Fibroblast of skin of back (primary cell): ENCODE data around the gene PLOD2.
A peak's percentile ranks its signal among the peaks of the same experiment; 100 is the strongest.

ENCODE experiments used
- DNase-seq: peaks from one replicate; pipeline ENCODE4 v3.0.0-alpha.2; 2013

The PLOD2 gene

GRCh38 chr3:146165877-146166276, 4.9 kb upstream of the PLOD2 start:
- no peak for DNase-seq

DNA sequence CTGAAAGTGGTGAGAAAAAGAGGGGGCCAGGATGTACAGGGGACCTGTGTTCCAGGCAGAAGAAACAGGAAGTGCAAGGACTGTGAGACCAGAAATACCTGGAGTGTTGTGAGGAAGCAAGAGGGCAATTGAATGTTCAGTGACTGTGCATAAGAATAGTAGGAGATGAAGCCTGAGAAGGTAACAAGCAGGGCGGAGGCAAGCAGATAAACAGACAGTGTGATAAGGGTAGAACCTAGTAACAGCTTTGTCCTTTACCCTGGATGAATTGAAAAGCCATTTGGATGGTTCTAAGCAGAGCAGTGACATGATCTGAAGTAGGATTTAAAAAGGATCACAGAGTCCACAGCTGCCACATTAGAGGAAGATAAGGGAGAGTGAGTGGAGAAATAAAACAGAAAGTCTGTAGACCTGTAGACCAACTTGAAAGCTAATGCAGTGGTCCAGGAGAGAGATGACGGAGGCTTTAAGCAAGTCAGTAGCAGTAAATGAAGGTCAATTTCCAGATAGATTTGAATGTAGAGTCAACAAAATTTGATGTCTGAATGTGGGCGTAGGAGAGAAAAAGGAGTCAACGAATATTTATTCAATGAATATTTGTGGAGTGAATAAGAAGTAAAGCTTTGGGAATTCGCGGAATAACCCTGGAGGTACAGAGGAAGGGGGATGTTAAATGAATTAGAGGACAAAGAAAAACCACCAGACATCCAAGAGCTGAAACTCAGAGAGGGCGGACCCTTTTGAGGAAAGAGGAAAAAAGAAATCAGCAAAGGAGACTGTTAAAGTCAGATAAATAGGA, 4.2 kb upstream of the PLOD2 start:
- peak; percentile 89 for DNase-seq

- no peak for DNase-seq
Measured at GRCh38 chr3:146164506-146164905, 3.5 kb upstream of the PLOD2 start.

- no peak for DNase-seq
Measured at GRCh38 chr3:146164071-146164470, 3.1 kb upstream of the PLOD2 start.

DNA sequence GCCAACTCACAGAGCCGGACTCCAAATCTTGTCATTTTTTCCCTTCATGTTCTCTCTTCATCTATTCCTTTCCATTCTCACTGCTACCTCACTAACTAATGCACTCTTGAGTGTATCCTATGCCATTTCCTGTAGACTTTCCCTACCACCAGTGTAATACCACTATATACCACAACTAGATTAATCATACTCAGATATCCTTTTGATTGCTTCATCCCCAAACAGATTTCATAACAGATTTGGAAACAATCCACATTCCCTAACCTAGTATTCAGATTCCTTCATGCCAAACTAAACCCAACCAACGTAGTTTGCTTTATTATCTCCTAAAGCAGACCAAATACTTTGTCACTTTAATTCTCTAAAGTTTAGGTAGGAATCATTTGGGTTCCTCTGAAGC, 2.6 kb upstream of the PLOD2 start:
- peak; percentile 96 for DNase-seq

- no peak for DNase-seq
Measured at GRCh38 chr3:146162561-146162960, 1.6 kb upstream of the PLOD2 start.

DNA sequence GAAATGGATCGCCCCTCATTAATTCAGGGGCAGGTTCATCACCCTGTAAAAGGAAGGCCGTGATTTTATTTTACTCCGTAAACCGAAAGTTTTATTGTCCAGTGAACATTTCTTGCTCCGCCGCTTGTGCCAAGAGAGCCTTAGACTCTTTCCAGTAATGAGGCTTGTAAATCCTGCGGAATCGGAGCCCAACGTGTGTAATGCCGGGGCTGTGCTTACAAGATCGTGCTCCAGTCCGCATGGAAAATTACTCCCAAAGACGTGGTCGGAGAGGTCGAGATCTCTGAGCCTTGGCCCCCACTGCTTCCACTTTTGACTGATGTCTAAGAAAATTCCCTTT, 649 bp upstream of the PLOD2 start:
- DNase-seq, result no peak

DNA sequence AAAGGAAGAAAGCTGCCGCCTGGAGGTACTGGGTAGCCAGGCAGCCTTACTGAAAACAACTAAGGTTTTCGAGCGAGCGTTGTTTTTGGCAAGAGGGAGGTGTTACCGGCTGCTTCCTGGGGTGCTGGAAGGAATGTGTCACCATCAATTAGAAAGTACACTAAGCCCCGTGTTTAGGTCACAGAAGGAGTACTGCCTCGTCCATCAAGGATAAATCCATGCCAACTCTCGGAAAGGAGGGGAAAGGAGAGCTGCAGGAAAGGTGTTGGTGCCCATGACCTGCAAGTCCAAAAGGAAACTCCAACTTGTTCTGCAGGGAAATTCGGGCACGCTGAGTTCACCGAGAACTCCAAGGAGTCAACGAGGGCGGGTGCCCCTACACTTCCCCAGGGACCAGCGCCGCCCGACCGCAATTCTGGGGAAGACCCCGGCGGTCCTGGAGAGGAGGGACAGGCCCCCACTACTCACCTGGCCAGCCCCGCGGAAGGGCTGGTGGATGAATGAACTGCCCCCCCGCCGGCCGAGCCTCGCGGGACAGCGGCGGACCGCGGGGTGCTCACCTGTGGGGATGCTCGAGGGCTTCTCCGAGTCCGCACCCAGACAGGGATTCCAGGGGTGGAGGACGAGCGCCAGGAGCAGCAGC, 542 bp downstream of the PLOD2 start:
- DNase-seq, result peak; percentile 82

DNA sequence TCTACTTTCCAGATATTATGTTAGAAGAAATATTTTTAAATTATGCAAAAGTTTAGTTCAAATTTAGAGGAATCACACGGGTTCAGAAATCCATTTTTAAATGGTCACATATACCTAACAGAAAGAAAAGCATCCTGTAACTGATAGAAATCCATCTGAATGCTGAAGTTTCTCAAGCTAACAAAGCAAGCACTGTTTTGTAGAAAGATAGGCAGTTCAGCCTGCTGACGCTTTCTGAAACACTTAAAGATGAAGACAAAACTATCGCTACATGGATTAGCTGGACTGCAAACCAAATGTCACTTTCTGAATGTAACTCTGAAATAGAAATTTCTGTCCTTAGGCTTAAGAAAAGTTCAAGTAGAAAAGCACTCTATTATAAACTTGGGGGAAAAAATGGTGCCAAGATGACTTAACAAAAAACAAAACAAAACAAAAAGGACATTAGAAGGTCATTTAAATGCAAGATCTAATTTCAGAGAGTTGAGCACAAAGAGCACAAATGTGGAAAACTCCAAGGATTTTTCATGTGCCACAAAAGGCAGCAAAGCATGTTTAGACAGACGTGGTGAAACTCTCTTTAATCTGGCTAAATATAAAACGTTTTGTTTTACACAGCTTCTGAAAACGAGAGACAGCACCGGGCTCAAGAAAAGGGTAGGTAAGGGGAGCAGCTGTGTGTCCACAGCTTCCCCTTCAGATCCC, 1.2 kb downstream of the PLOD2 start:
- DNase-seq, result no peak

- DNase-seq, result no peak
Measured at GRCh38 chr3:146159037-146159436, 1.9 kb downstream of the PLOD2 start.

- no peak for DNase-seq
Measured at GRCh38 chr3:146157325-146158060, 3.5 kb downstream of the PLOD2 start.

- no peak for DNase-seq
Measured at GRCh38 chr3:146156666-146157314, 4.2 kb downstream of the PLOD2 start.

- no peak for DNase-seq
Measured at GRCh38 chr3:146156095-146156494, 4.9 kb downstream of the PLOD2 start.

GRCh38 chr3:146154995-146155394, 6.0 kb downstream of the PLOD2 start:
- DNase-seq, result no peak

GRCh38 chr3:146154316-146154715, 6.7 kb downstream of the PLOD2 start:
- no peak for DNase-seq

DNA sequence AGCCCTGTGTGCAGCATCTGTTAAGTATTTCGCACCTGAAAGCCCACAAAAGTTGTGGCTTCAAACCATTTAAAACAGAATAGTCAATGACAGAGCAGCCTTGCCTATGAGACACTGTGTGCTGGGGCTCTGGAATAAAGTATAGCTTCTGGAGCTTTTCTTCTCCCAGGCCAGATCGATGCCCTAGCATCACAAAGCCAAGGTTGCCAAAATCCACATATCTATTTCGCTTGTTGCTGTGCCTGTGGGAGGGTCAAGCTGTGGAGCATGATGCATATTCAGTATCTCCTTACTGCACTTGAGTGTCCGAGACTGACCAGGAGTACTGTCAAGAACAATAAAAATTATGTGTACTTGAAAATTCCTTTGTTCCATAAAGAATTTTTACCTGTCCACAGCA, 7.6 kb downstream of the PLOD2 start:
- DNase-seq, result no peak

DNA sequence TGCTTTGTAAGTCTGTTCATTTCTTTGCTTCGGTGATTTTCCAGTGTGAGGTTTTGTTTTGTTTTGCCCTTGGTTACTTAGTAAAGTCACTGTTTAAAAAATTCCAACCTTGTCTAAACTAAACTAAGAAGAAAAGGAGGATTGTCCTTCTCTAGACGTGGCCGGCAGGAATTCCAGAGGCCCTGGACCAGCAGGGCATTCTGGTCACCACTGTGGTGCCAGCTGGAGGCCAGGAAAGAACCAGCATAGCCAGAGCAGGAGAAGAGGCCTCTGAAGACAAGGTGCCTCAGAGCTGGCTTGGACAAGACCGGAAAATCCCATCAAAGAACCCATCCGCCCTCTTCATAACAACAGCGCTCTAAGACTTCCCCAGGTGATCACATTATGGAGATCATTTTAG, 8.2 kb downstream of the PLOD2 start:
- no peak for DNase-seq

DNA sequence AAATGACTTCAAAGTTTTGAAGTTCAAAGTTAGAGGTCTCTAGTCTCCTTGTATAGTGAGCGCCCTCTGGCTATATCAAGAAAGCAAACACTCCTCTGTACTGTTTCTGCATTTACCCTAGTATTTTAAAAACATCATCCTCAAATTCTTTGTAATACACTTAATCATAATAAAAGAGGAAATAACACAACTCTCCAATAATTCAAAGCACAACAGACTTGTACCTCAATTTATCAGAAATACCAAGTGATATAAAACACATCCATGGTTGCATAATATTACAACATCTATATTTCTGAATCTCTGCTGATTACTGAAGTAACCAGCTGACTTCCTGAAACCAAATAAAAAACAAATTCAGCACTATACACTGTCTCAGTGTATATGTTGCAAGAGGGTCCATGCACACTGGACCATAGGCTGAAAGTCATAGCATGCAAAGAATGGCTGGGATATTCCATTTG, 12.5 kb downstream of the PLOD2 start:
- no peak for DNase-seq

DNA sequence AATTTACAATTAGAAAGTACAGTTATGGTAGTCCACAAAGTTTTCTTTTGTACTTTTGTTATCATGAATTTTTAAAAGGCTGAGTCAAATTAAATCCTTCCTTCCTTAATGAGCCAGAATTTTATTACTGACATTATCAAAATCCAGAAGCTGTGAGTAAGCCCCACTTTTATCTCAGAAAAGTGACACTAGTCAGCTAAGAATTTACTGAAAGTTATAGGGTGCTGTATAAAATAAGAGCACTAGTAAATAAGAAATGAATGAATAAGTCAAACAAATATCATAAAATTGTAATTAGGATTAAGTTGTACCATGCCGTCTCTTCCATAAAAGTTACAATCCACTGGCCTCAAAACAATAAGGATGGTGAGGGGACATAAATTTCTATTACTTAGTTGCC, 15.3 kb downstream of the PLOD2 start:
- DNase-seq, result no peak

GRCh38 chr3:146142757-146143156, 18.2 kb downstream of the PLOD2 start:
- DNase-seq, result peak; percentile 74

- DNase-seq, result no peak
Measured at GRCh38 chr3:146139586-146140110, 21.3 kb downstream of the PLOD2 start.

DNA sequence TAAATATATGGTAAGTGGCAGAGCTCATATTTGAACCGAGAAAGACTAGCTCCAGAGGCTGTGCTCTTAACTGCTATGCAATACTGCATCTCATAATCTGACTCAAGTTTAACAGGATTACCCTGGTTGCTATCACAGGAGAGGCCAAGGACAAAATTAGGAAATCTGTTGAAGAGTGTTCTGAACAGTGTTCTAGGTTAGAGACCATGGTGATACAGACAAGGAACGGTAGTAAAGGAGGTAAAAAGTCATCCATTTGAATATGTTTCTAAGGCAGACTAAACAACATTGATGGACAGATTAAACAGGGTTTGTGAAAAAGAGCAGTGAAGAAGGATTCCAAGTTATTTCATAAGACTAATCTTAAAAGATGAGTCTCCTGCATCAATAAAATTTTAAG, 22.1 kb downstream of the PLOD2 start:
- no peak for DNase-seq
